ENCODE results near the gene PRM3.

Gene PRM3

GRCh38 chr16:11280616-11281522 is 7.4 kb upstream of the PRM3 start, which contains the start of gene PRM1:
TSS of gene PRM1 (minus strand) at chr16:11281330. CDS start at chr16:11281238, 92 bp downstream.
- no peak for DNase-seq (ENCODE audit: low spot score)

- no peak for DNase-seq (ENCODE audit: low spot score)
These were observed 5.5 kb upstream of the PRM3 start for GRCh38 chr16:11278681-11279628.

DNA sequence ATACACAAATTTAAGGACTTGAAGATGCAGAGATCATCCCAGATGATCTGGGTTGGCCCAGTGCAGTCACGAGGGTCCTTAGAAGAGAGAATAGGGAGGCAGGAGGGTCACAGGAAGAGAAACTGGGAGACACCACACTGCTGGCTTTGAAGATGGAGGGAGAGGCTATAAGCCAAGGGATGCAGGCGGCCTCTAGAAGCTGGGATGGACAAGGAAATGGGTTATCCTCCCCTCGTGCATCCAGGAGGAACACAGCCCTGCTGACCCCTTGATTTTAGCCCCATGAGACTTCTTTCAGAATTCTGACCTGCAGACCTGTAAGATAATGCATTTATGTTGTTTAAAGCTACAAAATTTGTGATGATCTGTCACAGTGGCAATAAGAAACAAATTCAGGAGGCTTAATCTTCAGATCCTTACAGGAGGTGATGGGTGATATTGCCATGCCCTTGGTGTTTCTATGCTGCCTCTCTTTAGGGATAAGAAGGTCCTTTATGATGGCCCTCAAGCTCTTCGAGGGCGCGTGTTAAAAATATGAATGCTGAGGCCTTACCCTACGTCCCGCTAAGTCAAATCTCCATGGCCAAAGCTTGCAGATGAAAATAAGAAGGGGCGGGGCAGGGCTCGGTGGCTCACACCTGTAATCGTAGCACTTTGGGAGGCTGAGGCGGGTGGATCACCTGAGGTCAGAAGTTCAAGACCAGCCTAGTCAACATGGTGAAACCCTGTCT is 4.3 kb upstream of the PRM3 start:
- no peak for DNase-seq (ENCODE audit: low spot score)

DNA sequence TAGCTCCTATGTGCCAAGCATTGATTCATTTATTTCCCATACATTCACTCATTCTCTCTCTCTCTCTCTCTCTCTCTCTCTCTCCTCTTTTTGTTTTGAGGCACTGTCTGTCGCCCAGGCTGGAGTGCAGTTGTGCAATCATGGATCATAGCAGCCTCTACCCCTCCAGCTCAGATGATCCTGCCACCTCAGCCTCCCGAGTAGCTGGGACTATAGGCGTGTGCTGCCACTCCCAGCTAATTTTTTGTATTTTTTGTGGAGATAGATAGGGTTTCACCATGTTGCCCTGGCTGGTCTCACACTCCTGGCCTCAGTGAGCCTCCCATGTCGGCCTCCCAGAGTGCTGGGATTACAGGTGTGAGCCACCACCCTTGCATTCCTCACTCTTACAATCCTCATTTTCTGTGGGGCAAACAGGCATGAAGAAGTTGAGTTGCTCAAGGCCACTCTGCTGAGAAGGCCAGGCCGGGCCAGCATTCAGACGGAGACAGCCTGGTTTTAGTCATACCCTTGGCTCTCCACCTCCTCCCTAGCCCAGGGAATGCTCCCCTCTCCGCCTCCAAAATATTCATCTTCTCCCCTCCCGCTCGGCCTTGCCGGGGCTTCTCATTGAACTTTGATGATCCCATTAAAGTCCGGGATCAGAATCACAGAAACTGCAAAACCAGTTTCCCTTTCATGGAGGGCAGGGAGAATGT is 3.6 kb upstream of the PRM3 start:
- no peak for DNase-seq (ENCODE audit: low spot score)

DNA sequence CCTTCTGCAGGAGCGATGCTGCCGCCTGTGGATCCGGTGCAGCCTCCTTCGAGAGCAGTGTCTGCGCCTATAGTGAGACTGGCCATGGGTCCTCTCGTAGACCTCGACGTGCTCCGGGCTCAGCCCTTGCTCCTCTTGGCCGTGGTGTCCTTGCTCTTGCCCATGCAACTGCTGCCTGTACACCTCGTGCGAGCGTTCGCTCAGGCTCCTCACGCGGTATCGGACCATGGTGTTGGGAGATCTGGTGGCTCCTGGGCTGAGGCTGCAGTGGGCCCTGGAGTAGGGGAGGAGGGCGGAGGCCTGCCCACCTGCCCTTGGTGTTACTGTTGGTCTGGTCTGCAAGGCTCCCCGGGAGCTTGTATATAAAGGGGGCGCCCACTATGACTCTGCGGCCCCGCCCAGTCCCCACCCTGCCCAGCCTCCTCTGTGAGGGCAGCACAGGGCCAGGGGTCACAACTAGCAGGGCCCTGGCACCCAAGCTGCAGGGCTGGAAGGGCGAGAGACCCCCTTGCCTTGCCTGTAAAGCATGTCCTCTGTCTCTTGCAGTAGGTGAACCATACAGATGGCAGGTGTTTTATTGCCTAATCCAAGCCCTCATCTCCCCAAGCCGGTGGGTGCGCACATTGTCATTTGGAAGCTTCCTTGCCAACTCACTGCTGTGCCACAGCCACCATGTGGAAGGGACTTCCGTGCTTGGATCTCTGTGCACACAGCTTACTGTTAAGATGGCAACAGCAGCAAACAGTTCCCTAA is 2.9 kb upstream of the PRM3 start, which contains the start of gene PRM2:
PRM2 (minus strand) TSS at position 338 of the 753 bp plus-strand sequence; CDS start at position 228, 110 bp downstream.
- DNase-seq (ENCODE audit: low spot score) = no peak

DNA sequence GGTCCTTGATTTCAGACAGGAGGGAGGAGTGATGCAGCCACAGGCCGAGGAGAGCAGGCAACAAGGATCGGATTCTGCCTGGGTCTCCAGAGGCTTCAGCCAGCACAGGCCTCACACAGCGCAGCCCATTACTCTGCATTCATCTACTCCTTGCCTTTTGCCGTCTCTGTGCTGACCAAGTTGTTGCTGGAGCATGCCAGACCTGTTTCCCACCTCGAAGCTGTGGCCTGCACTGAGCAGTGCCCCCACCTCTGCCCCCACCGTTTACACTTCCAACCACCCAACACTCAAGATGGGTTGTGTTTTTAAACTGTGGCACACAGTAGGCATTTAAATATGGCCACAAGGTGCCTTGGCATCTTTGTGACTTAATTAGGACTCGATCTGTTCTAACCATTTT is 1.5 kb upstream of the PRM3 start:
- DNase-seq (ENCODE audit: low spot score) = no peak

GRCh38 chr16:11273721-11274324 is 394 bp upstream of the PRM3 start:
- peak; percentile 56 for DNase-seq (ENCODE audit: low spot score)

GRCh38 chr16:11272484-11272883 is 945 bp downstream of the PRM3 start:
- no peak for DNase-seq (ENCODE audit: low spot score)

- no peak for DNase-seq (ENCODE audit: low spot score)
These were observed 1.8 kb downstream of the PRM3 start for GRCh38 chr16:11271610-11272009.

DNA sequence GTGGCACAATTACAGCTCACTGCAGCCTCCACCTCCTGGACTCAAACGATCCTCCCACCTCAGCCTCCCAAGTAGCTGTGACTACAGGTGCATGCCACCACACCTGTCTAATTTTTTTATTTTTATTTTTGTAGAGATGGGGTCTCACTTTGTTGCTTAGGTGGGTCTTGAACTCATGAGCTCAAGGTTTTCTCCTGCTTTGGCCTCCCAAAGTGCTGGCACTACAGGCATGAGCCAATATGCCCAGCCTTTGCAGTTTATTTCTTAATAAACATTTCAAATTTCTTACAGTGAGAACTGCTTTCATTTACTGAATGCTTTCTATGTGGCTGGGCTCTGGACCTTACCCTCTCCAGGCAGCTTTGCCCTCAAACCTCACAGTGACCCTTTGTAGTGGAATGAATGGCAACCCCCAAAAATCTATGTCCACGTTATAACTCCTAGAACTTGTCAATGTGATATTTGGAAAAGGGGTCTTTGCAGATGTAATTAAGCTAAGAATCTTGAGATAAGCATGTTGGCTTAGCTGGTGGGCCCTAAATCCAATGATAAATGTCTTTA is 2.7 kb downstream of the PRM3 start:
- DNase-seq (ENCODE audit: low spot score) = no peak

- DNase-seq (ENCODE audit: low spot score) = no peak
These were observed 4.5 kb downstream of the PRM3 start, which contains the start of gene TNP2 for GRCh38 chr16:11268921-11269375. TSS of gene TNP2 (minus strand) at chr16:11269325. CDS start at chr16:11269262, 63 bp downstream.

DNA sequence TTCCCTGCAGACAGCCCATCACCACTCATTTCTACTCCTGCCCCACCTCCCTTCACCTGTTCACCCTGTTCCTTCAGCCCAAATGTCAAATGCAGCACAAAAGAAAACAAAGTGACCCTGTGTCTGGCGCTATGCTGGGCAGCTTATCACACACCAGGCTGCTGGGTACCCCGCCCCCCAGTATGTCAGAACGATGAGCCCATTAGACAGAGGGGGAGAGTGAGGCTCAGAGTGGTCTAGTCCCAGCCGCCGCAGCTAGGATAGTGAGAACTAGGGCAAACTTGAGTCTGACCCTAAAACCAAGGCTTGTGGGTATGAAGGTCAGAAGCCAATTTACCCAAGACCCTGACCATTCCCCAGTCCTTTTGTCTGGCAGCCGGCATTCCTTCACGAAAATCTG is 8.3 kb downstream of the PRM3 start:
- no peak for DNase-seq (ENCODE audit: low spot score)

DNA sequence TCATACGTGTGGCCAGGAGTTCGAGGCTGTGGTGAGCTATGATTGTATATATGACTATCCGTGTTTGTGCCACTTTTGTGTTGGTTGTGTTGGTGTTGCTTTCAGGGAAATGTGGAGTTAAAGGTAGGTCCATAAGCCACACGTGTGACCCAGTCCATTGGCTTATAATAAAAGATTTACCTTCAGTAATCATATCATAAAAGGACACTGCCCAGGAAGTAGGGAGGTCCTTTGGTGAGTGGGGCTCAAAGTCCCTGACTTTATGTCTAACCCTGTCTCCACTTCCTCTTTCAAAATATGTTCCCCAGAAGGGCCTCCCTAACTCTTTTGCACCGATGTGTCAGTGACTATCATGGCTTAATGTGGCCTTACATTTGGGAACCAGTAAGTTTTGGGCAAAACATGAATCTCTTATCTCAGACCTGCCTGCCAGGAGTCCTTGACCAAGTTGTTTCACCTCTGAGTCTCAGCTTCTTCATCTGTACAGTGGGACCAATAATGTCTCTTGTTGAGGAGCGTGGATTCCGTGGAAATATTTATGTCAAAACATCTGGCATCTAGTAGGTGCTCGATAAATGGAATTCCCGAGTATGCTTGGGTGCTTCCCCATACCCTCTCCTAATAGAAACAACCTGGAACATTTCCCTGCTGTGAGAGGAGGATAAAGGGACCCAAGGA is 9.1 kb downstream of the PRM3 start:
- no peak for DNase-seq (ENCODE audit: low spot score)

DNA sequence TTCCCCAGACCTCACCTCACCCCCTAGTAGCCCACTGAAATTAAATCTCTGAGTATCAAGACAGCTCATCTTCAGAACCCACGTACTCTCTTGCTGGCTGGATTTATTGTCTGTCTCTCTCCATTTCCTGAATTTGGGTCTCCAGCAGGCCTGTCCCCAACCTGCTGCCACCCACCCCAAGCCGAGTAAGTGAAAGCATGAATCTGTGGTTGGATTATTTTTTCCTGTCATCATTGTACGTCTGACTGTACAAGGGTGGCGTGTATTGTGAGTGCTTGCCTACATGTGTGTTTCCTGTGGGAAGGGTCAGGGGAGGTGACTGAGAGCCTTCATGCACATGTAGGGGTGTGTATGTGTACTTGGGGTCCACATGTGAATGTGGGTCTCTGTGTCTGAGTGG is 9.7 kb downstream of the PRM3 start:
- no peak for DNase-seq (ENCODE audit: low spot score)

- no peak for DNase-seq (ENCODE audit: low spot score)
These were observed 10.5 kb downstream of the PRM3 start for GRCh38 chr16:11262915-11263314.

DNA sequence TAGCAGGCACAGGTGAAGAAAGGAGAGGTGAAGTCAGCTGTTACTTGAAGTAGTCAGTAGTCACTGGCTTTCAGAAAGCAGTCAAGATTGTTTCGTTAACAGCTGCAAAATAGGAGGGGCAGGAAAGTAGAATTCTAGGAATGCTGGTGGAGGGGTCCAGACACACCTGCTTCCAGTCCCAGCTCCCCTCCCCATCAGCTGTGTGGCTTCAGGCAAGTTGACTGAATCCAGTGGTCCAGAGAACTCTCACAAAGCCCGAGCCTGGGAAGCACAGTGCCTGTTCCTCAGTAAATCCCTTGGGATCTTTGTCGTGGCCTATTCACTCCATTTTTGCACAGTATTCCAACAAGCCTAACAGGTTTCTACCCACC is 12.8 kb downstream of the PRM3 start:
- no peak for DNase-seq (ENCODE audit: low spot score)

GRCh38 chr16:11259655-11260595 is 13.5 kb downstream of the PRM3 start:
- DNase-seq (ENCODE audit: low spot score) = no peak
